HPDE6-E6E7 (cell line): ENCODE measurements around the gene GPR150.
A peak's percentile ranks its signal among the peaks of the same experiment; 100 is the strongest.
"Not testable (repeated sequence)": the region's sequence is repeated elsewhere in the genome, so short reads cannot be mapped to it uniquely, and the experiment has no call there.

Experiments
- DNase-seq: peaks from one replicate; pipeline ENCODE4 v3.0.0; 2011; ENCODE audit warnings: missing footprints; ENCODE audit errors: extremely low spot score

Gene GPR150

GRCh38 chr5:95623706-95624105, 3.8 kb downstream of the GPR150 start:
- DNase-seq = no peak

GRCh38 chr5:95624368-95624767, 4.5 kb downstream of the GPR150 start:
- DNase-seq = no peak

GRCh38 chr5:95626701-95627100, 6.8 kb downstream of the GPR150 start:
- DNase-seq = no peak

GRCh38 chr5:95627971-95628810, 8.3 kb downstream of the GPR150 start:
- DNase-seq = no peak

- DNase-seq = no peak
These were observed 9.0 kb downstream of the GPR150 start for GRCh38 chr5:95628933-95629332.

GRCh38 chr5:95630394-95630917, 10.6 kb downstream of the GPR150 start:
- DNase-seq = no peak

GRCh38 chr5:95631255-95631958, 11.5 kb downstream of the GPR150 start:
- DNase-seq = no peak

- DNase-seq = no peak
These were observed 12.2 kb downstream of the GPR150 start for GRCh38 chr5:95631991-95632675.

- DNase-seq = not testable (repeated sequence)
These were observed 13.1 kb downstream of the GPR150 start for GRCh38 chr5:95632942-95633341.

GRCh38 chr5:95633671-95634070, 13.8 kb downstream of the GPR150 start:
- no peak for DNase-seq

GRCh38 chr5:95634081-95634480, 14.2 kb downstream of the GPR150 start:
- no peak for DNase-seq

GRCh38 chr5:95638632-95639031, 18.7 kb downstream of the GPR150 start:
- no peak for DNase-seq

- DNase-seq = no peak
These were observed 21.9 kb downstream of the GPR150 start for GRCh38 chr5:95641741-95642220.

GRCh38 chr5:95643152-95643551, 23.3 kb downstream of the GPR150 start:
- DNase-seq = no peak

GRCh38 chr5:95644351-95645042, 24.6 kb downstream of the GPR150 start:
- no peak for DNase-seq

- not testable (repeated sequence) for DNase-seq
These were observed 26.3 kb downstream of the GPR150 start for GRCh38 chr5:95646226-95646568.

GRCh38 chr5:95646569-95647431, 26.9 kb downstream of the GPR150 start, which contains the start of gene RFESD:
TSS of gene RFESD (plus strand) at chr5:95646777. CDS start at chr5:95652272, 5,495 bp downstream.
- peak; percentile 88 for DNase-seq

GRCh38 chr5:95647886-95648860, 28.3 kb downstream of the GPR150 start:
- DNase-seq = no peak

GRCh38 chr5:95649274-95649673, 29.4 kb downstream of the GPR150 start:
- no peak for DNase-seq
